H9 (cell line): Measurements from ENCODE around the gene GBE1. TPM values are rescaled to one million over a fixed set of nuclear protein-coding genes. Genes with fewer than 3 reads are reported as not detected.

ENCODE experiments used
- DNase-seq: peaks from one replicate; pipeline ENCODE4 v3.0.0-alpha.2; 2017
- H2AFZ ChIP-seq: one replicate; pipeline ENCODE4 v1.6.1; 2013; ENCODE audit warnings: mild to moderate bottlenecking, low read length, control low read depth, moderate library complexity
- H2AK5ac ChIP-seq: 2 replicates; pipeline ENCODE4 v1.6.1; 2013; ENCODE audit warnings: low read length, control low read depth, mixed read lengths; ENCODE audit not compliant: insufficient read length
- H2BK120ac ChIP-seq: one replicate; pipeline ENCODE4 v1.6.1; 2013; ENCODE audit warnings: low read depth, mild to moderate bottlenecking, low read length, control low read depth, inconsistent platforms; ENCODE audit not compliant: poor library complexity, severe bottlenecking
- H2BK12ac ChIP-seq: 2 replicates; pipeline ENCODE4 v1.6.1; 2013; ENCODE audit warnings: low read length, control low read depth, mixed read lengths, low read depth; ENCODE audit not compliant: insufficient read length
- H2BK15ac ChIP-seq: 2 replicates; pipeline ENCODE4 v1.6.1; 2013; ENCODE audit warnings: low read depth, low read length, control low read depth
- H2BK20ac ChIP-seq: one replicate; pipeline ENCODE4 v1.6.1; 2013; ENCODE audit warnings: low read depth, mild to moderate bottlenecking, low read length, control low read depth, inconsistent platforms; ENCODE audit not compliant: poor library complexity, severe bottlenecking
- H2BK5ac ChIP-seq: 2 replicates; pipeline ENCODE4 v1.6.1; 2013; ENCODE audit warnings: low read length, control low read depth, mixed read lengths; ENCODE audit not compliant: insufficient read length
- H3K14ac ChIP-seq: 2 replicates; pipeline ENCODE4 v1.6.1; 2013; ENCODE audit warnings: low read length, control low read depth; ENCODE audit not compliant: insufficient read depth
- H3K18ac ChIP-seq: 2 replicates; pipeline ENCODE4 v1.6.1; 2013; ENCODE audit warnings: low read depth, mild to moderate bottlenecking, mixed read lengths, low read length, control low read depth; ENCODE audit not compliant: insufficient read length
- H3K23ac ChIP-seq: 2 replicates; pipeline ENCODE4 v1.6.1; 2013; ENCODE audit warnings: low read length, control low read depth, mixed read lengths, low read depth; ENCODE audit not compliant: insufficient read length
- H3K23me2 ChIP-seq: 2 replicates; pipeline ENCODE4 v1.6.1; 2013; ENCODE audit warnings: low read depth, mild to moderate bottlenecking, mixed read lengths, low read length, control low read depth; ENCODE audit not compliant: insufficient read length, poor library complexity, severe bottlenecking
- H3K27ac ChIP-seq: 2 replicates; pipeline ENCODE4 v1.5.1; 2013; ENCODE audit warnings: low read length, control low read depth, mixed read lengths, low read depth; ENCODE audit not compliant: insufficient read length
- H3K27me3 ChIP-seq: 2 replicates; pipeline ENCODE4 v1.6.1; 2013; ENCODE audit warnings: low read length, control low read depth, inconsistent platforms; ENCODE audit not compliant: insufficient read depth
- H3K4ac ChIP-seq: 2 replicates; pipeline ENCODE4 v1.6.1; 2013; ENCODE audit warnings: low read depth, mild to moderate bottlenecking, control low read depth, inconsistent platforms, low read length, moderate library complexity
- H3K4me1 ChIP-seq: 2 replicates; pipeline ENCODE4 v1.6.1; 2013; ENCODE audit warnings: low read length, control low read depth, inconsistent platforms; ENCODE audit not compliant: insufficient read depth
- H3K4me2 ChIP-seq: 2 replicates; pipeline ENCODE4 v1.6.1; 2013; ENCODE audit warnings: low read length, control low read depth, mixed read lengths; ENCODE audit not compliant: insufficient read length, insufficient read depth
- H3K56ac ChIP-seq: 2 replicates; pipeline ENCODE4 v1.6.1; 2013; ENCODE audit warnings: low read depth, mild to moderate bottlenecking, mixed read lengths, low read length, control low read depth; ENCODE audit not compliant: insufficient read length
- H3K79me1 ChIP-seq: 2 replicates; pipeline ENCODE4 v1.6.1; 2013; ENCODE audit warnings: low read depth, mild to moderate bottlenecking, moderate library complexity, low read length, control low read depth, inconsistent platforms; ENCODE audit not compliant: insufficient read depth, poor library complexity, severe bottlenecking
- H3K79me2 ChIP-seq: 2 replicates; pipeline ENCODE4 v1.6.1; 2013; ENCODE audit warnings: low read length, control low read depth, inconsistent platforms; ENCODE audit not compliant: insufficient read depth
- H3K9ac ChIP-seq: 2 replicates; pipeline ENCODE4 v1.6.1; 2013; ENCODE audit warnings: low read length, control low read depth, mixed read lengths; ENCODE audit not compliant: insufficient read length; ENCODE audit errors: extremely low read depth
- H3K9me3 ChIP-seq: one replicate; pipeline ENCODE4 v1.6.1; 2013; ENCODE audit warnings: low read depth, low read length, inconsistent platforms; ENCODE audit not compliant: control insufficient read depth
- H3T11ph ChIP-seq: one replicate; pipeline ENCODE4 v1.6.1; 2013; ENCODE audit warnings: mild to moderate bottlenecking, low read length, control low read depth, inconsistent platforms
- H4K20me1 ChIP-seq: one replicate; pipeline ENCODE4 v1.6.1; 2013; ENCODE audit not compliant: control insufficient read depth, insufficient read length, insufficient read depth
- H4K5ac ChIP-seq: 2 replicates; pipeline ENCODE4 v1.6.1; 2013; ENCODE audit warnings: low read depth, mild to moderate bottlenecking, mixed read lengths, low read length, control low read depth; ENCODE audit not compliant: insufficient read length
- H4K8ac ChIP-seq: replicated peaks from 2 replicates; pipeline ENCODE4 v1.6.1; 2013; ENCODE audit warnings: low read length, control low read depth, mixed read lengths, low read depth; ENCODE audit not compliant: insufficient read length
- H4K91ac ChIP-seq: 2 replicates; pipeline ENCODE4 v1.6.1; 2013; ENCODE audit warnings: low read depth, mild to moderate bottlenecking, moderate library complexity, mixed read lengths, low read length, control low read depth; ENCODE audit not compliant: insufficient read length
- H3K27ac Mint-ChIP-seq, 3 experiments: 2 replicates in 2 of 3; 3 replicates in 1 of 3; pipeline ENCODE4 v1.8.0; 2020 to 2021; ENCODE audit warnings: mixed read lengths in 3 of 3, mild to moderate bottlenecking in 1 of 3, moderate library complexity in 1 of 3
- H3K27me3 Mint-ChIP-seq: 2 replicates; pipeline ENCODE4 v1.8.0; 2021; ENCODE audit warnings: low read depth, mild to moderate bottlenecking, moderate library complexity, mixed read lengths
- H3K36me3 Mint-ChIP-seq, 3 experiments: 2 replicates in 2 of 3; 3 replicates in 1 of 3; pipeline ENCODE4 v1.8.0; 2020 to 2021; ENCODE audit warnings: low read depth in 3 of 3, mixed read lengths in 3 of 3; ENCODE audit not compliant: insufficient read depth in 1 of 3
- H3K4me1 Mint-ChIP-seq, 2 experiments: 2 replicates each; pipeline ENCODE4 v1.8.0; 2020; ENCODE audit warnings: mixed read lengths in 2 of 2
- H3K4me3 Mint-ChIP-seq, 2 experiments: 2 replicates in 1 of 2; 3 replicates in 1 of 2; pipeline ENCODE4 v1.8.0; 2020 to 2021; ENCODE audit warnings: mild to moderate bottlenecking in 2 of 2, mixed read lengths in 2 of 2, moderate library complexity in 1 of 2
- H3K9me3 Mint-ChIP-seq, 2 experiments: 2 replicates in 1 of 2; 3 replicates in 1 of 2; pipeline ENCODE4 v1.8.0; 2020; ENCODE audit warnings: mild to moderate bottlenecking in 2 of 2, mixed read lengths in 2 of 2, moderate library complexity in 1 of 2
- WGBS: extraction: QIAGEN DNeasy Blood & Tissue Kit; methylation state at CpG from one replicate; pipeline ENCODE4 v1.1.7; 2013; ENCODE audit warnings: missing lambda C conversion rate, low lambda C conversion rate, mixed read lengths; ENCODE audit not compliant: insufficient read length; ENCODE audit errors: extremely low coverage; 5-methylcytosine and 5-hydroxymethylcytosine counted together
- total RNA-seq: library from RNA; stranded (reverse); gene quantifications from 2 replicates; pipeline ENCODE4 v1.2.1, GENCODE V29; 2021
- TF ChIP-seq, protein P1 (sequence below): fragments of 200-600 bp; sonication (generic); conservative IDR thresholded peaks from 3 replicates; pipeline ENCODE4 v1.8.0; 2021; ENCODE audit warnings: antibody characterized with exemption, mild to moderate bottlenecking

GBE1 gene
- total RNA-seq, 1 experiment from 2014 or later = 13.8 TPM

DNA sequence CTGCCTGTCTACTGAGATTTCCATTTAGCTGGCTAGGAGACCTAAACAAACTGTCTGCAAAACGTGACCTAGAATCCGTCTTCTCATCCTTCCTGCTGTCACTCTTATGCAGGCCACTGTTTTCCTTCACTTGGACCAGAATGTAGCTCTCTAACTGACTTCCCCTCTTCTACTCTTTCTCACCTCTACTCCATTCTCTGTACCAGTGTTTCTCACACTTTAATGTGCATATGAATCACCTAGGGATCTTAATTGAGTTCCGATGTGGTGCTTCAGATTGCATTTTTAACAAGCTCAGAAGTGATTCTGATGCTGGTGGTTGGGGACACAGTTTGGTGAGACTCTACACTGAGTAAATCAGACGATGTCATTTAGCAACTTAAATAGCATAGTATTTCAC is 1.6 kb upstream of the GBE1 start:
- no peak overlapping the region for H3K9ac ChIP-seq

More for the DNA sequence above, 1.6 kb upstream of the GBE1 start:
- no peak overlapping the region for H2BK15ac ChIP-seq
- WGBS = no CpG with 5 or more reads among the region's 4 CpGs
- H3K27ac ChIP-seq = no peak overlapping the region
- H3K14ac ChIP-seq = no peak overlapping the region
- TF ChIP-seq, protein P1, sequence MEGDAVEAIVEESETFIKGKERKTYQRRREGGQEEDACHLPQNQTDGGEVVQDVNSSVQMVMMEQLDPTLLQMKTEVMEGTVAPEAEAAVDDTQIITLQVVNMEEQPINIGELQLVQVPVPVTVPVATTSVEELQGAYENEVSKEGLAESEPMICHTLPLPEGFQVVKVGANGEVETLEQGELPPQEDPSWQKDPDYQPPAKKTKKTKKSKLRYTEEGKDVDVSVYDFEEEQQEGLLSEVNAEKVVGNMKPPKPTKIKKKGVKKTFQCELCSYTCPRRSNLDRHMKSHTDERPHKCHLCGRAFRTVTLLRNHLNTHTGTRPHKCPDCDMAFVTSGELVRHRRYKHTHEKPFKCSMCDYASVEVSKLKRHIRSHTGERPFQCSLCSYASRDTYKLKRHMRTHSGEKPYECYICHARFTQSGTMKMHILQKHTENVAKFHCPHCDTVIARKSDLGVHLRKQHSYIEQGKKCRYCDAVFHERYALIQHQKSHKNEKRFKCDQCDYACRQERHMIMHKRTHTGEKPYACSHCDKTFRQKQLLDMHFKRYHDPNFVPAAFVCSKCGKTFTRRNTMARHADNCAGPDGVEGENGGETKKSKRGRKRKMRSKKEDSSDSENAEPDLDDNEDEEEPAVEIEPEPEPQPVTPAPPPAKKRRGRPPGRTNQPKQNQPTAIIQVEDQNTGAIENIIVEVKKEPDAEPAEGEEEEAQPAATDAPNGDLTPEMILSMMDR = no peak
- no peak overlapping the region for H2BK20ac ChIP-seq
- no peak overlapping the region for H2AFZ ChIP-seq
- H3K4me1 Mint-ChIP-seq = peaks cover 20% of the 10 kb centered on the region in 2 experiments
- H3K4me3 Mint-ChIP-seq = no peak overlapping the region
- no peaks in the 10 kb centered on the region for H3K79me2 ChIP-seq
- H4K8ac ChIP-seq = no peak overlapping the region
- no peaks in the 10 kb centered on the region; a peak in 1 of 5 replicates for H3K9me3 Mint-ChIP-seq
- no peaks in the 10 kb centered on the region for H3K27me3 ChIP-seq
- no peaks in the 10 kb centered on the region for H3K9me3 ChIP-seq
- no peaks in the 10 kb centered on the region for H3K79me1 ChIP-seq
- no peak overlapping the region for H3K4me2 ChIP-seq
- H2BK12ac ChIP-seq = no peak overlapping the region
- DNase-seq = no peak
- H3K23ac ChIP-seq = no peak overlapping the region
- no peak overlapping the region for H4K5ac ChIP-seq
- H3K36me3 Mint-ChIP-seq = peaks cover 5 to 8% (median 6%) of the 10 kb centered on the region in 3 experiments; a peak in 5 of 7 replicates
- no peak overlapping the region for H3T11ph ChIP-seq
- no peaks in the 10 kb centered on the region for H3K4me1 ChIP-seq
- H3K27me3 Mint-ChIP-seq = no peaks in the 10 kb centered on the region; the same call in 1 of the 2 replicates
- H3K18ac ChIP-seq = no peak overlapping the region
- no peak overlapping the region for H3K4ac ChIP-seq
- no peak overlapping the region for H4K91ac ChIP-seq
- H2BK5ac ChIP-seq = no peak overlapping the region
- H3K27ac Mint-ChIP-seq = no peak overlapping the region; a peak in 1 of 7 replicates
- no peak overlapping the region for H2AK5ac ChIP-seq
- no peaks in the 10 kb centered on the region for H4K20me1 ChIP-seq
- no peak overlapping the region for H2BK120ac ChIP-seq
- H3K56ac ChIP-seq = no peak overlapping the region
- H3K23me2 ChIP-seq = peaks cover 3% of the 10 kb centered on the region
